ENCODE measurements around the gene FAIM2.

DNA sequence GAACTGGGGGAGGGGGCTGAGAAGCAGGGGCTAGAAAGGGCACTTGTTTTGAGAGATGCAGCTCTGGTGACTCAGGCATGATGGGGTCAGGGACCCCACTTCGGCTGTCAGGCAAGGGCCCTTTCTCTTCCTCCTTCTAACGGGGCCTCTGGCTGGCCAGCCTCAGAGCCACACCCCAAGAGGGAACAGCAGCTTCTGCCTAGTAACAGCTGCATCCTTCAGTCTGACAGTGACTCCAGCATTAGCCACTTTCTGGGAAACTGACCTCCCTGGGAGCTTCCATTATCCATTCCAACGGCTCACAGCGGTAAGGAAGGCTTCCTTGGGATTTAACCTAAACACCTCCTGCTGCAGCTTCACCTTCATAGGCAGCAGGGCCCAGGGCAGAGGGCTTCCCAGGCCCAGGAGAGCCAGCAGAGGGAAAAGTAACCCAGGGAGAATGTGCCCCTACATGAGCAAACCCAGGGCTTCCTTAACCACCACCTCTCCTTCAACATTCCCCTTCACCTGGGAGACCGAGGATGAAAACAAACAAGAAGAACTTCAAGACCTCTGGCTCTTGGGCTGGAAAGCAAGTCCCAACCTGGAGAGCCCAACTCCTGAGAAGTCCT, 78.2 kb downstream of the FAIM2 start:
- TF ChIP-seq, protein P1, sequence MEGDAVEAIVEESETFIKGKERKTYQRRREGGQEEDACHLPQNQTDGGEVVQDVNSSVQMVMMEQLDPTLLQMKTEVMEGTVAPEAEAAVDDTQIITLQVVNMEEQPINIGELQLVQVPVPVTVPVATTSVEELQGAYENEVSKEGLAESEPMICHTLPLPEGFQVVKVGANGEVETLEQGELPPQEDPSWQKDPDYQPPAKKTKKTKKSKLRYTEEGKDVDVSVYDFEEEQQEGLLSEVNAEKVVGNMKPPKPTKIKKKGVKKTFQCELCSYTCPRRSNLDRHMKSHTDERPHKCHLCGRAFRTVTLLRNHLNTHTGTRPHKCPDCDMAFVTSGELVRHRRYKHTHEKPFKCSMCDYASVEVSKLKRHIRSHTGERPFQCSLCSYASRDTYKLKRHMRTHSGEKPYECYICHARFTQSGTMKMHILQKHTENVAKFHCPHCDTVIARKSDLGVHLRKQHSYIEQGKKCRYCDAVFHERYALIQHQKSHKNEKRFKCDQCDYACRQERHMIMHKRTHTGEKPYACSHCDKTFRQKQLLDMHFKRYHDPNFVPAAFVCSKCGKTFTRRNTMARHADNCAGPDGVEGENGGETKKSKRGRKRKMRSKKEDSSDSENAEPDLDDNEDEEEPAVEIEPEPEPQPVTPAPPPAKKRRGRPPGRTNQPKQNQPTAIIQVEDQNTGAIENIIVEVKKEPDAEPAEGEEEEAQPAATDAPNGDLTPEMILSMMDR (IDR thresholded peaks at IDR 0.05): no peak
- TF ChIP-seq POLR2A (IDR thresholded peaks at IDR 0.05) (no peak), POLR2AphosphoS5 (IDR thresholded peaks at IDR 0.05) (no peak)
